ENCODE results near the gene GHRL.
"Not testable (repeated sequence)": the region's sequence is repeated elsewhere in the genome, so short reads cannot be mapped to it uniquely, and the experiment has no call there.

GHRL gene

GRCh38 chr3:10278501-10278900, 14.2 kb downstream of the GHRL start:
- DNase-seq (ENCODE audit: low read depth): no peak
- H3K4me3 ChIP-seq (ENCODE audit: low read depth, low read length): no peak overlapping the region
- TF ChIP-seq MAX (IDR thresholded peaks at IDR 0.05; ENCODE audit: low read depth, low read length) (no peak), POLR2A (IDR thresholded peaks at IDR 0.05; ENCODE audit: extremely low read depth, insufficient read length) (no peak), MYC (IDR thresholded peaks at IDR 0.05; ENCODE audit: low read depth, low read length) (no peak), CTCF (IDR thresholded peaks at IDR 0.05; ENCODE audit: low read depth, low read length) (no peak)

GRCh38 chr3:10277115-10277625, 15.6 kb downstream of the GHRL start:
- TF ChIP-seq POLR2A (IDR thresholded peaks at IDR 0.05; ENCODE audit: extremely low read depth, insufficient read length): no peak
- no peak for TF ChIP-seq CTCF (IDR thresholded peaks at IDR 0.05; ENCODE audit: low read depth, low read length)
- TF ChIP-seq MAX (IDR thresholded peaks at IDR 0.05; ENCODE audit: low read depth, low read length): no peak
- no peak for TF ChIP-seq MYC (IDR thresholded peaks at IDR 0.05; ENCODE audit: low read depth, low read length)
- no peak overlapping the region for H3K4me3 ChIP-seq (ENCODE audit: low read depth, low read length)
- DNase-seq (ENCODE audit: low read depth): no peak

GRCh38 chr3:10274601-10275000, 18.1 kb downstream of the GHRL start:
- no peak for DNase-seq (ENCODE audit: low read depth)
- no peak overlapping the region for H3K4me3 ChIP-seq (ENCODE audit: low read depth, low read length)
- TF ChIP-seq POLR2A (IDR thresholded peaks at IDR 0.05; ENCODE audit: extremely low read depth, insufficient read length) (no peak), MAX (IDR thresholded peaks at IDR 0.05; ENCODE audit: low read depth, low read length) (no peak), CTCF (IDR thresholded peaks at IDR 0.05; ENCODE audit: low read depth, low read length) (no peak), MYC (IDR thresholded peaks at IDR 0.05; ENCODE audit: low read depth, low read length) (no peak)

GRCh38 chr3:10273702-10274305, 18.9 kb downstream of the GHRL start:
- DNase-seq (ENCODE audit: low read depth): no peak
- TF ChIP-seq MAX (IDR thresholded peaks at IDR 0.05; ENCODE audit: low read depth, low read length) (no peak), CTCF (IDR thresholded peaks at IDR 0.05; ENCODE audit: low read depth, low read length) (no peak), MYC (IDR thresholded peaks at IDR 0.05; ENCODE audit: low read depth, low read length) (no peak), POLR2A (IDR thresholded peaks at IDR 0.05; ENCODE audit: extremely low read depth, insufficient read length) (no peak)
- H3K4me3 ChIP-seq (ENCODE audit: low read depth, low read length): no peak overlapping the region

GRCh38 chr3:10272977-10273376, 19.8 kb downstream of the GHRL start:
- DNase-seq (ENCODE audit: low read depth): no peak
- no peak overlapping the region for H3K4me3 ChIP-seq (ENCODE audit: low read depth, low read length)
- no peak for TF ChIP-seq MAX (IDR thresholded peaks at IDR 0.05; ENCODE audit: low read depth, low read length)
- no peak for TF ChIP-seq MYC (IDR thresholded peaks at IDR 0.05; ENCODE audit: low read depth, low read length)
- no peak for TF ChIP-seq POLR2A (IDR thresholded peaks at IDR 0.05; ENCODE audit: extremely low read depth, insufficient read length)
- TF ChIP-seq CTCF (IDR thresholded peaks at IDR 0.05; ENCODE audit: low read depth, low read length): no peak

- H3K4me3 ChIP-seq (ENCODE audit: low read depth, low read length); DNase-seq (ENCODE audit: low read depth): not testable (repeated sequence)
These were observed 20.3 kb downstream of the GHRL start for GRCh38 chr3:10272476-10272875.

All from NB4 (cell line).